Endothelial cell of umbilical vein (primary cell): ENCODE data around the gene S100A9. TPM values are rescaled to one million over a fixed set of nuclear protein-coding genes. Genes with fewer than 3 reads are reported as not detected.

Experiments used
- BruUV-seq: library from RNA; stranded (reverse); fragments of 400-500 nt; replicated peaks from 2 replicates; lab custom pipeline; 2021; lab: Mats Ljungman, UMichigan
- CTCF ChIA-PET: fragments of 300-600, 350-600 bp; sonication (Branson Sonifier 250); formaldehyde crosslinking; loops from one replicate; lab custom pipeline; 2021; ENCODE audit warnings: antibody characterized with exemption, inconsistent platforms; lab: Charles Lee
- POLR2A ChIA-PET: fragments of 300-600, 350-600 bp; sonication (Branson Sonifier 250); formaldehyde crosslinking; loops from one replicate; lab custom pipeline; 2021; ENCODE audit warnings: antibody characterized with exemption, inconsistent platforms; lab: Charles Lee
- DNase-seq: peaks from one replicate; pipeline ENCODE4 v3.0.0-alpha.2; 2011; ENCODE audit warnings: low read depth, low spot score
- FAIRE-seq: peaks from 2 replicates; lab custom pipeline; 2011; peaks lifted over from hg19 to GRCh38; lab: Jason Lieb, UNC
- H2AFZ ChIP-seq: 2 replicates; pipeline ENCODE4 v1.6.0; 2012; ENCODE audit warnings: low read depth, low read length, control low read depth, inconsistent platforms
- H3K27ac ChIP-seq: 2 replicates; pipeline ENCODE4 v1.5.1; 2011; ENCODE audit warnings: low read depth, mild to moderate bottlenecking, control low read depth, low read length, moderate library complexity; ENCODE audit not compliant: insufficient read depth
- H3K27me3 ChIP-seq, 2 experiments: 2 replicates each; pipeline versions ENCODE4 v1.6.0 to v1.6.1; 2011; ENCODE audit warnings: low read length in 2 of 2, mixed read lengths in 1 of 2; ENCODE audit not compliant: control insufficient read depth in 2 of 2, insufficient read depth in 2 of 2
- H3K36me3 ChIP-seq, 2 experiments: 2 replicates in 1 of 2; 3 replicates in 1 of 2; pipeline ENCODE4 v1.5.1; 2011; ENCODE audit warnings: low read length in 2 of 2, mild to moderate bottlenecking in 1 of 2, moderate library complexity in 1 of 2; ENCODE audit not compliant: control insufficient read depth in 2 of 2, insufficient read depth in 2 of 2; ENCODE audit errors: extremely low read depth in 1 of 2
- H3K4me1 ChIP-seq: 3 replicates; pipeline ENCODE4 v1.5.1; 2011; ENCODE audit warnings: mild to moderate bottlenecking, low read length; ENCODE audit not compliant: control insufficient read depth, insufficient read depth; ENCODE audit errors: extremely low read depth
- H3K4me2 ChIP-seq: 2 replicates; pipeline ENCODE4 v1.6.1; 2011; ENCODE audit warnings: low read length, control low read depth, mixed read lengths; ENCODE audit not compliant: insufficient read depth
- H3K4me3 ChIP-seq, 3 experiments: fragments of 200-600 bp in 1 of 3; sonication (generic), shearing (Covaris generic) in 1 of 3; replicated peaks in 1 of 3; 2 replicates each; pipeline ENCODE4 v1.5.1; 2011 to 2016; ENCODE audit warnings: control low read depth in 3 of 3, low read length in 3 of 3, mild to moderate bottlenecking in 2 of 3, inconsistent platforms in 1 of 3, low read depth in 1 of 3, moderate library complexity in 1 of 3; ENCODE audit not compliant: insufficient read depth in 1 of 3
- H3K79me2 ChIP-seq: 2 replicates; pipeline ENCODE4 v1.6.0; 2012; ENCODE audit warnings: low read length, inconsistent platforms; ENCODE audit not compliant: control insufficient read depth, insufficient read depth
- H3K9ac ChIP-seq: replicated peaks from 2 replicates; pipeline ENCODE3; 2011; ENCODE audit warnings: low read length, control low read depth; ENCODE audit not compliant: insufficient read depth; ENCODE audit errors: extremely low read depth
- H3K9me1 ChIP-seq: replicated peaks from 3 replicates; pipeline ENCODE4 v1.6.0; 2011; ENCODE audit warnings: mild to moderate bottlenecking, low read length; ENCODE audit not compliant: control insufficient read depth, insufficient read depth; ENCODE audit errors: extremely low read depth
- H3K9me3 ChIP-seq: replicated peaks from 2 replicates; pipeline ENCODE4 v1.5.1; 2012; ENCODE audit warnings: low read length, inconsistent platforms; ENCODE audit not compliant: control insufficient read depth, insufficient read depth
- H4K20me1 ChIP-seq: replicated peaks from 2 replicates; pipeline ENCODE3; 2011; ENCODE audit warnings: mild to moderate bottlenecking, low read length; ENCODE audit not compliant: control insufficient read depth, insufficient read depth; ENCODE audit errors: extremely low read depth
- EZH2 ChIP-seq: IDR thresholded peaks from 2 replicates; pipeline ENCODE4 v1.6.1; 2012; ENCODE audit warnings: borderline replicate concordance, low read depth, mild to moderate bottlenecking, moderate library complexity, low read length, inconsistent platforms; ENCODE audit not compliant: severe bottlenecking
- FOS ChIP-seq: IDR thresholded peaks from 2 replicates; pipeline ENCODE4 v1.6.1; 2011; ENCODE audit warnings: mild to moderate bottlenecking, low read length, moderate library complexity, borderline replicate concordance; ENCODE audit not compliant: insufficient read depth
- GATA2 ChIP-seq: IDR thresholded peaks from 2 replicates; pipeline ENCODE4 v1.7.0; 2011; ENCODE audit warnings: low read depth, mild to moderate bottlenecking, moderate library complexity, mixed read lengths, low read length; ENCODE audit not compliant: insufficient read length, insufficient read depth
- MYC ChIP-seq: IDR thresholded peaks from one replicate; pipeline ENCODE4 v1.6.1; 2011; ENCODE audit warnings: mild to moderate bottlenecking, low read depth, low read length
- POLR2A ChIP-seq: IDR thresholded peaks from 2 replicates; pipeline ENCODE4 v1.6.1; 2012; ENCODE audit warnings: low read depth, mild to moderate bottlenecking, control low read depth, low read length
- POLR2AphosphoS5 ChIP-seq: IDR thresholded peaks from 2 replicates; pipeline ENCODE4 v1.6.1; 2012; ENCODE audit warnings: low read depth, mild to moderate bottlenecking, control low read depth, low read length, moderate library complexity; ENCODE audit not compliant: insufficient read depth
- dilution Hi-C: fragments of 300-500 bp; cut with MboI; formaldehyde crosslinking; loops from one replicate; pipeline ENCODE4 v1.15.0; 2019; ENCODE audit warnings: low sequenced_read_pairs; ENCODE audit not compliant: extremely low pct_ligation_motif_present
- intact Hi-C: fragments of 100-400 bp; cut with micrococcal nuclease; formaldehyde crosslinking; loops from one replicate; pipeline ENCODE4 v1.10.0; 2022
- polyA plus RNA-seq, 4 experiments: library from polyadenylated mRNA; depleted of rRNA in 3 of 4; stranded (reverse) in 3 of 4; unstranded in 1 of 4; fragments of >200 nt; gene quantifications; 2 replicates each; pipeline versions ENCODE4 v1.2.1 to v1.2.3, GENCODE V29; 2011 to 2012; ENCODE audit warnings: missing spikeins in 1 of 4
- total RNA-seq: library from RNA; stranded (reverse); gene quantifications from 2 replicates; pipeline ENCODE4 v1.2.3, GENCODE V29; 2021
- TF ChIP-seq, protein P1 (sequence below): IDR thresholded peaks from 2 replicates; pipeline ENCODE4 v1.6.1; 2011; ENCODE audit not compliant: insufficient read depth, insufficient read length
- TF ChIP-seq, protein P2 (sequence below), 2 donors: IDR thresholded peaks; 1 replicate in 1 of 2; 2 replicates in 1 of 2; pipeline ENCODE4 v1.5.1; 2011; ENCODE audit warnings: low read length in 2 of 2, mild to moderate bottlenecking in 2 of 2, moderate library complexity in 2 of 2, control low read depth in 1 of 2, inconsistent platforms in 1 of 2, low read depth in 1 of 2; ENCODE audit not compliant: insufficient read depth in 1 of 2; ENCODE audit errors: extremely low read depth in 1 of 2

Gene S100A9
- total and polyA plus RNA-seq, 2 donors (not counting 3 experiments of a cell fraction or from before 2014, with no cell fraction given), result not detected

DNA sequence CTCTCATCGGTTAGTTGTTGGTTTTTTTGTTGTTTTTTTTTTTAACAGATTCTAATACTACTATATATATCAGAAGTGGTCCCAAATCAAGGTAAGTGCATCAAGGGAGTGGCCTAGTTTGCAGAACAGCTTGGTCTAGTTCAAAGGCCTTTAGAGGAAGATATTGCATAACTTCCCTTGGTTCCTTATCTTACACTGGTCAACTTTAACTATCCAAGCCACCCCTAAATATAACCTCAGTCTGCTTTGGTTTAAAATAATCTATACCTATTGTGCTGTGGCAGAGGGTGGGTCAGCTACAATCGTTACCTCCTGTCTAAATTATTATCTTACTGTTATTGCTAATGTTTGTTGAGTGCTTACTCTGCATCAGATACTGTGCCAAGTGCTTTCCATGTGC, 10.8 kb downstream of the S100A9 start:
- Histone ChIP-seq H3K4me2 (no peak overlapping the region), H3K9me3 (no peaks in the 10 kb centered on the region), H4K20me1 (no peaks in the 10 kb centered on the region), H3K36me3 (no peaks in the 10 kb centered on the region), H3K27me3 (no peaks in the 10 kb centered on the region), H3K9me1 (no peaks in the 10 kb centered on the region), H3K4me1 (no peaks in the 10 kb centered on the region), H3K79me2 (no peaks in the 10 kb centered on the region), H3K27ac (no peak overlapping the region), H2AFZ (no peak overlapping the region), H3K4me3 (no peak overlapping the region), H3K9ac (no peak overlapping the region)
- intact Hi-C loops, result no loop called here
- ChIA-PET CTCF (no interaction called here), POLR2A (no interaction called here)
- FAIRE-seq, result no peak
- no peak for TF ChIP-seq MYC
- TF ChIP-seq, protein P1, sequence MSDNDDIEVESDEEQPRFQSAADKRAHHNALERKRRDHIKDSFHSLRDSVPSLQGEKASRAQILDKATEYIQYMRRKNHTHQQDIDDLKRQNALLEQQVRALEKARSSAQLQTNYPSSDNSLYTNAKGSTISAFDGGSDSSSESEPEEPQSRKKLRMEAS, result no peak
- TF ChIP-seq POLR2AphosphoS5, result no peak
- TF ChIP-seq, protein P2, sequence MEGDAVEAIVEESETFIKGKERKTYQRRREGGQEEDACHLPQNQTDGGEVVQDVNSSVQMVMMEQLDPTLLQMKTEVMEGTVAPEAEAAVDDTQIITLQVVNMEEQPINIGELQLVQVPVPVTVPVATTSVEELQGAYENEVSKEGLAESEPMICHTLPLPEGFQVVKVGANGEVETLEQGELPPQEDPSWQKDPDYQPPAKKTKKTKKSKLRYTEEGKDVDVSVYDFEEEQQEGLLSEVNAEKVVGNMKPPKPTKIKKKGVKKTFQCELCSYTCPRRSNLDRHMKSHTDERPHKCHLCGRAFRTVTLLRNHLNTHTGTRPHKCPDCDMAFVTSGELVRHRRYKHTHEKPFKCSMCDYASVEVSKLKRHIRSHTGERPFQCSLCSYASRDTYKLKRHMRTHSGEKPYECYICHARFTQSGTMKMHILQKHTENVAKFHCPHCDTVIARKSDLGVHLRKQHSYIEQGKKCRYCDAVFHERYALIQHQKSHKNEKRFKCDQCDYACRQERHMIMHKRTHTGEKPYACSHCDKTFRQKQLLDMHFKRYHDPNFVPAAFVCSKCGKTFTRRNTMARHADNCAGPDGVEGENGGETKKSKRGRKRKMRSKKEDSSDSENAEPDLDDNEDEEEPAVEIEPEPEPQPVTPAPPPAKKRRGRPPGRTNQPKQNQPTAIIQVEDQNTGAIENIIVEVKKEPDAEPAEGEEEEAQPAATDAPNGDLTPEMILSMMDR (IDR thresholded peaks at IDR 0.05; ENCODE audit: extremely low read depth in 1 of 2, insufficient read depth in 1 of 2, low read depth in 1 of 2, low read length in 2 of 2), result no peak
- TF ChIP-seq POLR2A, result no peak
- DNase-seq, result no peak
- dilution Hi-C loops, result no loop called here
- BruUV-seq, result no TSS peak

DNA sequence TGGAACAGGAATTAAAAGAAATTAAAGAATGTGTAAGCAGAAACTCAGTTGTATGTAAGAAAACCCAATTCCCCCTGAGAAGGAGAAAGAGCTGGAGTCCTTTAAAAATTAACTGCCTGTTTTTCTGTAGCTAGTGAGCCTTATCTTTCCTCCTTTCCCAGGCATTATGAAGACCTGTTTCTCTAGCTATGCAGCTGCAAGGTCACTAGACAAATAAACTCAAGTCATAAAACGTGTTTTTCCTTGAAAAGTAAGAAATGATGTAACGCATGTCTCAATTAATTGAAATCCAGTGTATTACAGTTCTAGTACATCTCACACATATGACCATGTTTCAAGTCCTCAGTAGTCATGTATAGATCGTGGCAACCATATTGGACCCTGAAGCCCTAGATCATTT, 12.5 kb downstream of the S100A9 start:
- Histone ChIP-seq H3K27me3 (no peaks in the 10 kb centered on the region), H3K9me1 (no peaks in the 10 kb centered on the region), H3K9ac (no peak overlapping the region), H3K4me2 (no peak overlapping the region), H3K4me3 (no peak overlapping the region), H3K27ac (no peak overlapping the region), H4K20me1 (no peaks in the 10 kb centered on the region), H3K9me3 (no peaks in the 10 kb centered on the region), H3K79me2 (no peaks in the 10 kb centered on the region), H3K4me1 (no peaks in the 10 kb centered on the region), H3K36me3 (no peaks in the 10 kb centered on the region), H2AFZ (no peak overlapping the region)
- dilution Hi-C loops (no loop called here), intact Hi-C loops (no loop called here)
- no TSS peak for BruUV-seq
- POLR2A ChIA-PET, result no interaction called here
- FAIRE-seq (no peak), DNase-seq (no peak)
- CTCF ChIA-PET, result no interaction called here
- TF ChIP-seq POLR2A (no peak), EZH2 (no peak), GATA2 (no peak), FOS (no peak)
- TF ChIP-seq, protein P1, result no peak
- TF ChIP-seq, protein P2 (IDR thresholded peaks at IDR 0.05; ENCODE audit: extremely low read depth in 1 of 2, insufficient read depth in 1 of 2, low read depth in 1 of 2, low read length in 2 of 2), result no peak
